ENCODE data around the gene ISX. TPM values are rescaled to one million over a fixed set of nuclear protein-coding genes. Genes with fewer than 3 reads are reported as not detected.

ISX gene
- total RNA-seq = not detected

DNA sequence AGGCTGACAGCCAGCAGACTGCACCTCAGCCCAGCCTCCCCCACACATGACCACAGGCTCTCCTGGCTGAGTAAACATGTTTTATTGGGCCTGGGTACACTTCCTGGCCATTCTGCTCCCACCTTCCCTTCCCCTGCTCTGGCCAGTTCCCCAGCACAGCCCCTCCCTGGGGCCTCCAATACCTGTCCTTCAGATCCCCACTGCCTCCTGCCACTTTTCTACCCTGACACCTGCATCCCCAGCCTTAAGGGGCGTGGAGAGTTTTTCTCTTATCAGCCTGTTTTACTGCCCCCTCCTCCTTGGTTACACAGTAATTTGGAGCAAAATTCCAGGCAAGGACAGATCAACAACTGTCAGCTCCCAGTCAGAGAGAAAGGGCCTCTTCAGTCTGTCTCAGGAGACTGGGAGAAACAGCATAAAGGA, at the start of gene ISX:
TSS of gene ISX (plus strand) at position 363 of the 423 bp plus-strand sequence. CDS start 930 bp downstream, outside the sequence.

Other genes with a start within 250 kb of the ISX start
- gene HMGXB4, start 191.3 kb downstream of the ISX start, total RNA-seq = 39.4 TPM
- 10.3 TPM for gene TOM1, start 233.7 kb downstream of the ISX start, total RNA-seq

Data from parietal lobe (tissue), 1 donor.